Inflammatory macrophage treated with lipopolysaccharide for 4 hours (primary cell): Measurements from ENCODE around the gene MINK1.
A peak's percentile ranks its signal among the peaks of the same experiment; 100 is the strongest.

Experiments
- DNase-seq: peaks from one replicate; pipeline ENCODE4 v3.0.0-alpha.2; 2020

MINK1 gene

DNA sequence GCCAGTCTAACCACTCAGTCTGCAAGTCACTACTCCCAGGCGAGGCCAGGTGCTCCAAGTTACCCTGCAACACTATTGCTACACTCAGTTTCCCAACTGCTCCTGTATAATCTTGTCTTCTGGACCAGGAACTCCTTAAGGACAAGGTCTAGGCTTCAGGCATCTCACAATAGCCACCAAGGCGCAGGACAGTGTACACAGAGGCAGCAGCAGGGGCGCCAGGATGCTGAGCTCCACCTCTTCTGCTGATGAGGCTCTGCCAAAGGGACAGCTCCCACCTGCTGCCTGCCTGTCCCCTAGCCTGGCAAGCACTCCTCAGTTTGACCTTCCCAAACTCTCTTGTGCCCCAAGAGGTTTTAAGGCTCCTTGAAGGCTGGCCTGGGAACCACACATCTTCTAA is 103.3 kb downstream of the MINK1 start:
- no peak for DNase-seq

DNA sequence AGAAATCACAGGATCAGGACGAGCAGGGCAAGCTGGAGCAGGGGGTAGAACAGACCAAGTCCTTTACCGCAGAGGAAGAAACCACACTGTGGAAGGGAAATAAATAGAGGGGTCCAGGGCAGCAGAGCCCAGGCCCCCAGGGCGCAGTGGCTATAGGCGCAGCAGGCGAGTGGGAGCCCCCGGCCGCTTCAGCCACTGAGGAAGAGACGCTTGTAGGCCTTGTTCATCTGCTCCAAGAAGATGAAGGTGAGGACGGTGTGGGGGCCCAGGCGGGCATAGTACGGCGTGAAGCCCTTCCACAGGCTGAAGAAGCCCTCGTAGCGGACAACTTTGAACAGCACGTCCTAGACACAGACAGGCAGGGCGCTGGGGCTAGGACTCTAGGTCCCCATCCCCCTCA is 104.4 kb downstream of the MINK1 start:
- no peak for DNase-seq

DNA sequence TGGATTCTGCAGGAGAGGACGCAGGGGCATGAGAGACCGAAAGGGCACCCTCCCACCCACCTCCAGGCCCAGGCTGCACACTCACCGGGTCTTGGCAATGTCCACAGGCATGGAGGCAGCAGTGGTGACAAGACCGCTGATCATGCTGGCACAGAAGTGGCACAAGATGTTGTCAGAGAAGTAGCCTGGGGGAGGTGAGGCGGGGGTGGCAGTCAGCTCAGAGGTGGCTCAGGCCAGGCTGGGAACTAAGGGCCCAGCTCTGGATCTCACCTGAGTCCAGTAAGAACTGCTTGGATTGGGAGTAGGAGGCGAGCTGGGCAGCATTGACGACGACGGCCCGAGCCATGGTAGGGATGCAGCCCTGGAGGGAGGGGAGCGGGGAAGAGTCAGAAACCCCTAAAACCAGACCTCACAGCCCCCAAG is 104.9 kb downstream of the MINK1 start:
- no peak for DNase-seq

DNA sequence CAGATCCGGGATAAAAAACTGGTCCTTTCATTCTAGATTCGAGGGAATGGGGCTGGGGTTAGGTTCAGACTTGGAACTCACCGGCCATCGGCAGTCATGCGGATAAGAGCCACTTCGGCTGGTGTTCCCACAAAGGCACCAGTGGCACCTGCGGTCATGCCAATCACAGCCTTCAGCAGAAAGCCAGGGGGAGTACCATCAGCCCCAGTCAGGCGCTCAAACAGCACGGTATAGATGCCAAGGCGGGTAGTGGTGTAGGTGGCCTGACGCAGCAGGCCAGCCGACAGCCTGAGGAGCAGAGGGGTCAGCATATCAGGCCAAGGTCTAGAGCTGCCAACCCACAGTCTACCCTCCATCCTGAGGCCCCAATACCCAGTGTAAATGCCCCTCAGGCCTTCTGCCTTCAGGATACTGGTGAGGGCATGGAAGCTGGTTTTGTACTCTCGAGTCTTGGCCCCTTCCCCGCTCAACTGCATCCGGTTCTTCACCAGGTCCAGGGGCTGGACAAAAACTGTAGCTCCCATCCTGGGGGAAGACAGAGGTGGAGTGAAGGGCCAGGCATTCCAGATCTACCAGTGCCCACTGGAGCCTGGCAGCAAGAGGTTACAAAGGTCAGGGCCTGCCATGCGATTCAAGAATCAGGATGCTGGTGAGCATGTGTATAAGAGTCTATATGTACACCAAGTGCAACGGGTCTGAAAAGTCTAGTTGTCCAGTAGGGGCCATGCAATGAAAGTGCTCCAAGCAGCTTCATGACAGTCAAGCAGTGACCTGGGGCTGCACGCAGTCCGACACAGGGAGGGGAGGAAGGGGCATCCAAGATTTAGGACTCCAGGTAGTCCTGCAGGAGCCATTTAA is 105.8 kb downstream of the MINK1 start:
- no peak for DNase-seq

DNA sequence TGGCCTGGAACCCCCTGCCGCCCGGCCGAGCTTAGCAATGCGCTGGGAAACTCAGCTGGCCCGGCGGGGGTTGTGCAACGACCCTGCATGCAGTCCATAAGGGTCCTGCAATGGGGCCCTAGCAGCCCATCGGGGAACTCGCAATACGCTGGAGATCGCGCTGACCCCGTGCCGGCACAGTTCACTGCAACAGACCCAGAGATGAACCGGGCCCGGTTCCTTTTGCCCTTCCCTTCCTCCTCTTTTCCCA is 106.3 kb downstream of the MINK1 start:
- no peak for DNase-seq

DNA sequence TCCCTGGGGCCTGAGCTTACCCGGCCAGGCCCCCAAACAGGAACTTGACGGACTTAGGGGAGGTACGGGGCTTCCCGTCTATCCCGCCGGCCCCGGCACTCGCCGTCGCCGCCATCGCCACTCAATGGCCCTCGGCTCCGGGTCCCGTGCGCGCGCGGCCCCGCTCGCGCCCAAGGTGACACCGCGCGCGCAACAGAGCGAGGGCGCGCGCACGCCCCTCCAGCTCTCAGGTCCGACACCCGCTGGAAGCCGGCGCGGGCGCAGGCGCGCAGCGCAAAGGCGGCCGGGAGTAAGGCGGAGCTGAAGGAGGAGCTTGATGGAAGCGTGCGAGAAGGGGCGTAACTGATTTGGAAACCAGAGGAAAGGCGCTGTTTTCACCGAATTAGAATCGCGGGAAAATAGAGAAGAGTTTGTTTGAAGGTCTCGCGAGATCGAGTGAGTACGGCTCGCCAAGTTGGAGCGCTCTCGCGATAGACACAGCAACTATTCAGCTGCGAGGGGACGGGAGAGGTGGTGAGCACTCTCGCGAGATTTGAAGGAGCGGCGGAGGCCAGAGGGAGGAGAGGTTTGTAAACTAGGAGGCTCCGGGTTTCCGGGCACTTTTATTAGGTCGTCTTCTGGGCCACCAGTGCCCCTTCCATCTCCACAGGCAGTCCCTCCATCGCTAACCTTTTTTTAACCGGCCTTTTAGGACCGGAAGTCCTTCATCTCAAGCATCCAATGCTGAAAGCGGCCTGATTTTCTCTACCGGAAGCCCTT is 106.8 kb downstream of the MINK1 start, which contains the start of the genes RNF167 and SLC25A11:
Gene RNF167, plus strand, starts transcription at position 473 of the 759 bp plus-strand sequence. CDS start 642 bp downstream, outside the sequence.
Gene SLC25A11, minus strand, starts transcription at position 251 of the 759 bp plus-strand sequence. Its CDS starts 136 bp downstream, at position 115.
- DNase-seq: peak; percentile 100

DNA sequence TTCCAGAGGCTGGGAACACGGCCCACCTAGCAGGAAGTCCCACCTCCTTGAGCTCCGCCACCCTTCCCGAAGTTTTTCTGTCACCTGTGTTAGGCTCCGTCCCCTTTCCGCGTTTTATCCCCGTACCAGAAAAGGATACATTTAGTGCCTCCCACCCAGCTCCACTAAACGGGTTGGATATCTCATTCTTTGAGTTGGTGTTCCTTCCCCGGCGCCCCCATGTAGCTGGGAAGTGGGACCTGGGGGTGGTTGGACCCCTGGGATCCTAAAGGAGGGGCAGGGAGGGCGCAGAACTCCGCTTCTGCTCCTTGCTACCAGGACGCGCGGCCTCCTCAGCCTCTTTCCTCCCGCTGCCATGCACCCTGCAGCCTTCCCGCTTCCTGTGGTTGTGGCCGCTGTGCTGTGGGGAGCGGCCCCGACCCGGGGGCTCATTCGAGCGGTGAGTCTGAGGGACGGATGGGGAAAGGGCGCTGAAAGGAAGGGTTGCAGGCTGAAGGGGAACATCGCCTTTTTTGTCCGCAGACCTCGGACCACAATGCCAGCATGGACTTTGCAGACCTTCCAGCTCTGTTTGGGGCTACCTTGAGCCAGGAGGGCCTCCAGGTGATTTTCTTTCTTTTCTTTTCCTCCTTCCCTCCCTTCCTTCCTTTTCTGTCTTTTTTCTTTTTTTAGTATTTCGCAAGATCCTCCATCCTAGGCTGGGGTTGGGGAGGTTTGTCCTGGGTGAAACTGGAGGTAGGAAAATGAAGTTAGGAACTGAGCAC is 107.6 kb downstream of the MINK1 start:
- no peak for DNase-seq

DNA sequence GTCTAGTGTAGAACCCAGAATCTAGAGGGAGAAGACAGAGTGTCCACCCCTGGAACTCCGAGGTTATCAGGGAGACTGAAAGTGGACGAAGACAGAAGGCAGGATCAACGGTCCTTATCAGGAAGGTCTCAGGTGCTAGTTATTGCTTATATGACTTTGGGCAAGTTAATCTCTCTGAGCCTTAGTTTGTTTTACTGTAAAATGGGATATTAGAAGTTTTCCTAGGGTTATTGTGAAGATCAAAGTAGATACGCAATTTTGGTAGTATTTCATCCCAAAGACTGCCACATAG is 108.1 kb downstream of the MINK1 start:
- no peak for DNase-seq

DNA sequence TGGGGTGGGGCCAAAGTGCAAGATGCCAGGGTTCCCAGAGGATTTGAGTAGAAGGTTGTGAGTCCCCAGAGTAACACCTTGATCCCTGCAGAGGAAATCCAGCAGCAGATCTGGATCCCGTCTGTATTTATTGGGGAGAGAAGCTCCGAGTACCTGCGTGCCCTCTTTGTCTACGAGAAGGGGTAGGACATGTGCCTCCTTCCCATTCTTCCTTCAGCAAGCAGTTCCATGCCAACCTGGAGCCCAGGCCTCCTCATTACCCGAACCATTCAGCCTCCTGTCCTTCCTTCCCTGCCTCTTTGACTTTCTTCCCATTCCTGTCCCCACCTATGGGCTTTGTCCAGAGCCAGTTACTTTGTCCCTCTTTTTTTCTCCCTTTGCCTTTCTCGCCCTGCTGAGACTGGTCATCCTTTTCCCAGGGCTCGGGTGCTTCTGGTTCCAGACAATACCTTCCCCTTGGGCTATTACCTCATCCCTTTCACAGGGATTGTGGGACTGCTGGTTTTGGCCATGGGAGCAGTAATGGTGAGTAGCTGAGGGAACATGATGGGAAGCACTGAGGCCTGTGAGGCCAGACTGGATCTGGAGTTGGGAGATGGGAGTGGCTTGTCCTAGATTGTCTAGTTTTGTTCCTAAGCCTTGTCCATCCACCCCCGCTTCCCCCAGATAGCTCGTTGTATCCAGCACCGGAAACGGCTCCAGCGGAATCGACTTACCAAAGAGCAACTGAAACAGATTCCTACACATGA is 109.8 kb downstream of the MINK1 start:
- no peak for DNase-seq

DNA sequence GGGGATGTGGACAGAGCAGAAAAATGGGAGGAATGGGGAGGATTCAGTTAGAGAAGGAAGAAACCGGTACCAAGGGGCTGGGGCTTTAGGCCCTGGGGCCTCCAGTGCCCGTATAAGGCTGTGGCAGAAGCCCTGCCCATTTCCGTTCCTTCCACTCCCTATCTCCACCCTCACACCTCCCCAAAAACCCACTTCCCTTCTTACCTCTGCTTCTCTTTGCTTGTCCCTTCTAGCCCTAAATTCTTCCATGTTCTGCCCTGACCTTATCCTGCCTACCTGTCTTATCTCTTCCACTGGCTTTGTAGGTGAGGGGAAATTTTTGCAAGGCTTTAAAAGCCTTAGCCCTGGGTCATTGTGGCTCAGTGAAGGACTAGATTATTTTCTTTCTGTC is 111.0 kb downstream of the MINK1 start:
- DNase-seq: no peak

DNA sequence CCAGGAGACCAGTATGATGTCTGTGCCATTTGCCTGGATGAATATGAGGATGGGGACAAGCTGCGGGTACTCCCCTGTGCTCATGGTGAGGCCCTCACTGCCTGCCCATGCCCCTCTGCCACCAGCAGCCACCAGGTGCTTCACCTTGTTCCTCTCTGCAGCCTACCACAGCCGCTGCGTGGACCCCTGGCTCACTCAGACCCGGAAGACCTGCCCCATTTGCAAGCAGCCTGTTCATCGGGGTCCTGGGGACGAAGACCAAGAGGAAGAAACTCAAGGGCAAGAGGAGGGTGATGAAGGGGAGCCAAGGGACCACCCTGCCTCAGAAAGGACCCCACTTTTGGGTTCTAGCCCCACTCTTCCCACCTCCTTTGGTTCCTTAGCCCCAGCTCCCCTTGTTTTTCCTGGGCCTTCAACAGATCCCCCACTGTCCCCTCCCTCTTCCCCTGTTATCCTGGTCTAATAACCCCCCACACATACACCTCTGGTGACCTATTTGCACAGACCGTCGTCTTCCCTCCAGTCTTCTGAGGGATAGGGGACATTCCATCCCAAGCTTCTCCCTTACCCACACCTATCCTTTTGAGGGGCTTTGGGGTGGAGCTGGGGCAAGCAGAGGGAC is 111.5 kb downstream of the MINK1 start:
- no peak for DNase-seq

DNA sequence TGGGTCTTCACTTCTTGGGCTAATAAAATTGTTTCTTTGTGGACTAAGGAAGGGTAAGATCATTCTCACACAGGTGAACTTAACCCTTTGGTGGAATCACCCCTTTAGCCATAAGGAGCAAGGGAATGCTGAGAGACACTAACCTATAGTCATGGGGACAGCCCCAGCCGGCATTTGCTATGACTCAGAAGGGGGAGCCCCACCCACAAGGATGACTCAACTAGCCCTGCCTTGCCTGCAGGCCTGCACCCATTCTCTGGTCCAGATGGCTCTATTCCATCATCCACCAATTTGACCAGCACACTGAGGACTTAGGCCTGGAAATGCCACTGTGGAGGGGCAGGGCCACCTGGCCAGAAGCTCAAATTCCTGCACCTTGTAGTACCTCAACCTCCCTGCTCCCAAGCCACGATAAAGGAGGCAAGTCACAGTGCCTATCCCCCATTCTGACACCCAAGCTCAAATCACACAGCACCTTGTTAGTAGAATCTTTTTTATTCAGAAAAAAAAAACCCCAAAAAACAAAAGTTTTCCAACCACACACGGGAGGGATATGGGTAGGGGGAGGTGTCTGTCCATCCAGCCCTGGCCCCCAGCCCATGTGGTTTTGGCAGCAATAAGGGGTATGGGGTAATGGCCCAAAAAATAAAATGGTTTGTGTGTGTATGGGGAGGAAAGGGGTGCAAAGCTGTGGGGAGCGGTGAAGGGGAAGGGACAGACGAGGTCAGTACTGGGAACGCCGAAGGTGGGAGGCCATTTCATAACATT is 112.2 kb downstream of the MINK1 start:
- DNase-seq: peak; percentile 93

DNA sequence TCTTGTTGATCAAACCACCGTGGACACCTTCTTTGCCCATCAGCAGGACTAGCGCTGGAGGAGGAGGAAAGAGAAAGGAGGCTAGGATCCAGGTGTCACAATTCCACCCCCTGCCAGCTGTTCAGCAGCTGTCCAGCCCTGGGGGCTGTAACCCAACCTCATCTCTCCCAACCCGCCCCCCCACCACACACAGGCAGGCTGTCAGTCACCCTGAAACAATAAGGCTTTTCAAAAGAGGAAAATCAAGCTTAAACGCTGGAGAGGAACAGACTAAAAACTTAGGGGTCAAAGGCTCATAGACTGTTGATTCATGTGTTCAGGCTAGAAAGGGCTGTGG is 112.8 kb downstream of the MINK1 start:
- DNase-seq: peak; percentile 10

DNA sequence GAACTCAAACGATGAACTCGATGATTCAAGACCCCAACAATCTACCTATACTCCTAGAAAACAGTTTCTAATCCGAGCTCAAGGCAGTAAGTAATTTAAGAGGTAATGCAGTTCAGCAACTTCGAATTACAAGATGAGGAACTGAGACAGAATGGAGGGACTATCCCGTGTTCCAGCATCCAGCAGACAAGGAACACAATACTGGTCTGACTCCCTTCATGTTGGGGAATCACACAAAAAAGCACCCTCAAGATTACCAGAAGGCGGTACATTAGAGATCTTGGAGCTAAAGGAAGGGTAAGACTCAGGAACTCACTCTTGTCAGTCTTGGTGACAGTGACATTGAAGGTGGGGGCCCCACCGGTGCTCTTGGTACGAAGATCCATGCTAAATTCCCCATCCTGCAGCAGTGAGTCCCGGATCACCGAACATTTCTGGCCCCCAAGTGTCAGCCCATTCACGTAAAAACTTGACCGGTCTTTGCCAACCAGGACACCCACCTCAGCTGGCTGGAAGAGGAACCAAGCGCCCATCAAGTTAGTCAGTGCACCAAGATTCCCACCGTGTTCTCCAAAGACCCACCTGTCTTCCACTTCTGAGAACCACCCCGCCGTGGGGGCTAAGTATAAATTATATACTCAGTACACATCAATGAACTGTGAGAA is 113.3 kb downstream of the MINK1 start:
- DNase-seq: peak; percentile 68

DNA sequence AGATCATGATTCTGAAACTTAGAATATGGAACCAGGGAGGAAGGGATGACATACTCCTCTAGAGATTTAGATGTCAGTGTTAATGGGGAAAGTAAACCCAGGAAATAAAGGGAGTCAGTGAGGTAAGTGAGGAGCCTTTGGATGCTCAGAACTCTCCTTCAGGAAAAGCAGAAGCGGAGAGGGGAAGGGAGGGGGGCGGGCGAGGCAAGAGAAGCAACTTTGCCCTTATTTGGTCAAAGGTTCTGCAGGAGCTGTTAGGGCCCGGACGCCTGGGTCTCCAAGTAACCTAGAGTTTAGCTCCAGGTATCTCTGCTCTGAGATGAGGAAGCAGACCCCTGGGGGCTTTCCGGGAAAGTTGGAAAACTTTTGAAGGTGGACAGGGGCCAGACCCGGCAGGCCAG is 113.9 kb downstream of the MINK1 start:
- peak; percentile 40 for DNase-seq
